Stimulated activated CD8-positive, alpha-beta memory T cell treated with anti-CD3 and anti-CD28 coated beads, Interleukin-7, amount 100 ng/mL, for 1 hour (primary cell): ENCODE data around the gene ADAMTSL5.

ENCODE experiments used
- DNase-seq, 2 donors: peaks; one replicate each; pipeline ENCODE4 v3.0.0-alpha.2; 2020; ENCODE audit warnings: low read depth in 2 of 2

The ADAMTSL5 gene

DNA sequence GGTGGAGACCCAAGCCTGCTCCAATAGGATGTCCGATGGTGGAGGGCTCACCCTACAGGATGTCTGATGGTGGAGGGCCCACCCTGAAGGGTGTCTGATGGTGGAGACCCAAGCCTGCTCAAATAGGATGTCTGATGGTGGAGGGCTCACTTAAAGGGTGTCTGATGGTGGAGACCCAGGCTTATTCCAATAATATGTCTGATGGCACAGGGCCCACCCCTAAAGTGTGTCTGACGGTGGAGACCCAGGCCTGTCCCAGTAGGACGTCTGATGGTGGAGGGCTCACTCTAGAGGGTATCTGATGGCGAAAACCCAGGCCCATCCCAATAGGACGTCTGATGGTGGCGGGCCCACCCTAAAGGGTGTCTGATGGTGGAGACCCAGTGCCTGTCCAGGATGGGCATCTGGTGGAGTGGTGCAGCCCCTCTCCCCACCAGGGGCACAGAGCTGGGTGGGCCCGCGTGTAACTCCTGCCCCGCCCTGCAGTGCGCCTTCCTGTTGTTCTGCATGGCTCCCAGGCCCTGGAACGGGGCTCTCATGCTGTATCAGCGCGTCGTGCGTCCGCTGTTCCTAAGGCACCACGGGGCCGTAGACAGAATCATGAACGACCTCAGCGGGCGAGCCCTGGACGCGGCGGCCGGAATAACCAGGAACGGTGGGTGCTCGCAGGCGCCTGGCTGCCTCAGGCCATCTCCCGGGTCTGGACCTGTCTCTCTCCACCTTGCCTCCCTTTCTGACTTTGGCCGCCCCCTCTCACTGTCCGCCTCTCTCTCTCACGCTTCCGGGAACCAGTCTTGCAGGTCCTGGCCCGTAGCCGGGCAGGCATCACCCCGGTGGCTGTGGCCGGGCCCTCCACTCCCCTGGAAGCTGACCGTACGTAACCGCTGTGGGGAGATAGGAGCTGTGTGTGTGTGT is 16.8 kb downstream of the ADAMTSL5 start:
- DNase-seq = no peak

DNA sequence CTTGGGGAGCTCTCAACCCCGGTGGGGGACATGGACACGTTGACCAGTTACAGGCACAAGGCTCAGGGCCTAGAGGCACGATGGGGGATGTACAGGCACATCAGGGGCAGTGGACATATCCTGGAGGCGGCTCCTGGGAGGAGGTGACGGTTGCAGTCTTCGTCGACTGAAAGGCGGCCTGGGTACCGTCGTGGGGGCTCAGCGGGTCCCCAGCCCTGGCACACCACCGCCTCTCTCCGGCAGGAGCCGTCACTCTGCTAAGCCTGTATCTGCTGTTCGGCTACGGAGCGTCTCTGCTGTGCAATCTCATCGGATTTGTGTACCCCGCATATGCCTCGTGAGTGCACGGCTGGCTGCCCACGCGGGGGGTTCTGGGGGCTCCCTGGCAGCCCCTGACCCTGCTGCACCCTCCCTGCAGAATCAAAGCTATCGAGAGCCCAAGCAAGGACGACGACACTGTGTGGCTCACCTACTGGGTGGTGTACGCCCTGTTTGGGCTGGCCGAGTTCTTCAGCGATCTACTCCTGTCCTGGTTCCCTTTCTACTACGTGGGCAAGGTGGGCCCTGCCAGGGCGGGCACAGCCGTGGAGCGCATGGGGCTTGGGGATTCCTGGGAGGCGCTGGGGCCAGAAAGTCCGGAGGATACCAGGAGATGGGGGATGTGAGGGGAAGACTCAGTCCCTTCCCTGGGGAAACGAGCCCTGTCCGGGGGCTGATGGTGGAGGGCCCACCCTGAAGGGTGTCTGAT is 17.6 kb downstream of the ADAMTSL5 start:
- no peak for DNase-seq

DNA sequence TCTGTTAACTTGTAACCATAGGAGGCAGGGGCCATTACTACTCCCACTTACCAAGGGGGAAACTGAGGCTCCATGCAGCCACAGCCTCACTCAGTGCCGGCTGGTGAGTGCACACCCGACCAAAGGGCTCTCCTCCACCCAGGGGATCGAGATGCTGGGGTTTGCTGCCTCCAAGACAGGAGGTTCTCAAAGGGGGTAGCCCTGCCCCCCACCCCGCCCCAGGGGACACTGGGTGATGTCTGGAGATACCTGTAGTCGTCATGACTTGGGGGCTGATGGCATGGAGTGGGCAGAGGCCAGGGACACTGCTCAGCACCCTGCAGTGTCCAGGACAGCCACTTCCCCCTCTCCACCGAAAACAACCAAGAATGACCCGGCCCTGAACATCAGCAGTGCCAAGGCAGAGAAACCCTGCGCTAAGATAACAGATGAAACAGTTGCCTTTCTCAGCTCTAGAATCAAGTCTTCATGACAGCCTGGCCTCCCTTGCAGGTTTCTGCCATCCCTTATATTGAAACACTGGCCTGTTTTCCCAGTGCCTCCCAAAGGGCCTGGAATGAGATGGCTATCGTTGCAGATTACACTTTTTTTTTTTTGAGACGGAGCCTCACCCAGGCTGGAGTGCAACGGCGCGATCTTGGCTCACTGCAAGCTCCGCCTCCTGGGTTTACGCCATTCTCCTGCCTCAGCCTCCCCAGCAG is 18.6 kb downstream of the ADAMTSL5 start:
- DNase-seq = no peak

DNA sequence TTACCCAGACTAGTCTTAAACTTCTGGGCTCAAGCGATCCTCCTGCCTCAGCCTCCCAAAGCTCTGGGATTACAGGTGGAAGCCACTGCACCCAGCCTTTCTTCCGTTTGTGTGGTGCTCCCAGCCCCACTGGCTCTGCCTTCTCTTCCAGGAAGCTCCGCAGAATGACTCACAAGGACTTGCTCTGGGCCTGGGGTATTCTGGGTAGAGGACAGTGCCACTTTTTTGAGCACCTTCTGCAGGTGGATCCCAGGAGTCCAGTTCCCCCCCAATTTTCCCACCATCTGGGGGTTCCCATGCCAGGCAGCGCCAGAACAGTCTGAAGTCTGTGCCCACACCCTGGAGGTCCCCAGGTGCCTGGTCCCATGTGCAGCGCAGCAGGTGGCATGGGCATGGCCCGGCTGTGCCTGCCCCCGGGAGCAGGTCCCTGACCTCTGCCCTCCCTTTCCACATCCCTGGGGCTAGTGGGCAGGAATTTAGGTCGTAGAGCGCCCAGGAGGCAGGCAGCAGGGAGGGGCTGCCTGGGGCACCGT is 20.3 kb downstream of the ADAMTSL5 start:
- no peak for DNase-seq

DNA sequence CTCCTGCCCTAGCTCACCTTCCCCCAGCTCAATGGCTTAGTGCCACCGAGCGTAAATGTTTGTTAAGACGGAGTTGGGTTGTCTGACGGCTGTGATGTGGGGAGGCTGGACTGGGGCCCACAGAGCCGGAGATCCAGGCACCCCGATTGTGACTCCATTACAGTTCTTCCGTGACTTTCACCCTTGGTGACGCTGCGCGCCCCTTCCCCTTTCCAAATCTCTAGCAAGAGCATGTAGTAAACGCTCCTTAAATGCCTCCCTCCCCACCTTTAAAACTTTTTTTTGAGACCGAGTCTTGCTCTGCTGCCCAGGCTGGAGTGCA is 21.0 kb downstream of the ADAMTSL5 start:
- no peak for DNase-seq

DNA sequence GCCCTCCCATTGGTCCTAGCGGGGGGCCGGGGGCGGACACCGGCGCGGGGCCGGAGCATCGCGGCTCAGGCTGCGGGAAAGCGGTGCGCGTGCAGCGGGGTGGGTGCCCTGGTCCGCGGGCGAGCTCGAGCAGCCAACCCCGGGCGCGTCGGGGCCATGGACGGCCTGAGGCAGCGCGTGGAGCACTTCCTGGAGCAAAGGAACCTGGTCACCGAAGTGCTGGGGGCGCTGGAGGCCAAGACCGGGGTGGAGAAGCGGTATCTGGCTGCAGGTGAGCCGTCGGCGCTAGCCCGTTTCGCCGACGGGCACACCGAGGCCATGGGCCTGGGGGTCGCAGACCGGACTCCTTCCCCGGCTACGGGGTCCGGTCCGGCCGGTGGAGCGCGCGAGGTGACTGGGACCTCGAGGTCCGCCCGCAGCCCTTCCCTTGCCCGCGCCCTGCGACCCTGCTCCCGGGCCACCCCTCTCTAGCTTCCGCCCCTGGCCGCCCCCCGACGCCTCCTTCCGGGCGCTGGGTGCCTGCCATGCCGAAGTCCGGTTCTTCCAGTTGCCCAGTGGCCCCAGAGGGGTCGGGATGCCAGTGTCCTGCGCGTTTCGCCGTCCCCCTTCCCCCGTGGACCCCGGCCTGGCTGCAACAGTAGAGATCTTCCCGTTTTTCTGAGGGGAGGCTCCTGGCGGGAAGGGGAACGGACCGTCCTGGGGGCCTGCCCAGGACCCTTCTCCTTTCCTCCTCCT is 21.5 kb downstream of the ADAMTSL5 start, which contains the start of gene REEP6:
Gene REEP6 (plus strand): TSS at position 68 of the 735 bp plus-strand sequence. CDS start 89 bp downstream, at position 157.
- DNase-seq = no peak

DNA sequence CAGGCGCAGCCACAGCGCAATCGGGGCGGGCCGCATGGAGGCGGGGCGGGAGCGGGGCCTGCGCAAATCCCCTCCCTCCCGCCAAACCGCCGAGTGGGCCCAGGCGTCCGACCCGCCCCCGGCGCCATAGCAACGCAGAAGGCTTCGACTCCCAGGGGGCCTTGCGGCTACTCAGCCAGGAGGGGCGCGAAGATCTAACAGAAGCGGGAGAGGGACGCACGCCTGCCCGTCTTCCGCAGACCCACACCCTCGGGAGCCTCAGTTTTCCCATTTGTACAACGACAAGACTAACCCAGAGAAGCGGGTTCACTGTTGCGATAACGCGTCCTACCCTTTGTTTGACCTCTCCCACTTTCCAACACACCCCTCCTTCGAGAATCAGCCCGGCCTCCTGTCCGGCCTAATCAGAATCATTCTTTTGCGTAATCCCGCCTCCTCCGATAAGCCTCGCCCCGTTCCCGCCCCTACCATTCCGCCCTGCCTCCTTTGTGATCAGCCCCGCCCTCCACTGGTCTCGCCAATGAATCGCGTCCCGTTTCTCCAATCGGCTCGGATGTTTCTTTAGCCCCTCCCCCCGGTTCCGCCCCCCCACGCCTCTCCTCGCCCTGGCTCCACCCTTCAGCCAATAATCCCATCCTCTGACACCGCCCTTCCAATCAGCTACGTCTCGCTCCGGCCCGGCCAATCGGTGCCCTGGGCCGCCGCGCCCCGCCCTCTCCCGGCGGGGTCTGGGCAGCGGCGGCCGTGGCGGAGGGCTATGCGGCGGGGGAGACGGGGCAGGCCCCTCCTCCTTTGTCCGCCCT is 22.3 kb downstream of the ADAMTSL5 start, which contains the start of gene PCSK4:
Gene PCSK4 (minus strand): TSS at position 40 of the 803 bp plus-strand sequence. CDS start 4 bp downstream, at position 36.
- peak; percentile 94 to 98 for DNase-seq

DNA sequence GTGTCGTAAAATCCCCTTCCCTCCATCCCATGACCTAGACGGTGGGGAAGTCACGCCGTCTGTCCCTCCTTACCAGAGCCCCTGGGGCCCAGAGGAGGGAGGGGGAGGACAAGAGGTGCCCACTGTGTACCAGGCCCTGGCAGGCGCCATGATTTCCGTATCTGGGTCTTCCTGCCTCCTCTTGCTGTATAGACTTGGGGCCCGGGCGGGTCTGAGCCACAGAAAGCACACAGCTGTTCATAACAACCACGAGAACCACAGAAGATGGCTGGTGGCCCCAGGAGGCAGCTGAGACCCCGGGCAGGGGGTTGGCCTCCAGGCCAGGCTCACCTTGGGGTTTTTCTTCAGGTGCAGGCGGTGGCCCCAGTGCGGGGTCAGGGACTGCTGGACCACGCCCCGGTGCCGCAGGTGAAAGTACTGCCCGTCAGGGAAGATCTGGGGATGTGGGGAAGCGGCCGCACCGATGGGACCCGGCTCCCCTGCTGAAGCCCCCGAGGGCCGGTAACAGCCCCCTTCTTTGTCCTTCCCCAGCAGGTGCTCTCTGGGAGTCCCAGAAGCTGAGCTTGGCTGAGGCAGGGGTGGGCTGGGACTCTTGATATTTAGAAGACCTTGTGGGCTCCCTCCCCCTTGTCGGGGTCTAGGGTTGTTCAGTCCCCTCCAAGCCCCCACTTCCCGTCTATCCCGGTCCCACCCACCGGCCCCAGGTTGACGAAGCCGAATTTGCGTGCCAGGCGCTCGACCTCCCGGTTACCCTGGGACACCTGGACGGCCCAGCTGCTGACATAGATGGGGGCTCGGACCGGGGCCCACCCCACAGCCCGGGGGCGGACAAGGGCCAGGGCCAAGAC is 23.1 kb downstream of the ADAMTSL5 start:
- DNase-seq = no peak

DNA sequence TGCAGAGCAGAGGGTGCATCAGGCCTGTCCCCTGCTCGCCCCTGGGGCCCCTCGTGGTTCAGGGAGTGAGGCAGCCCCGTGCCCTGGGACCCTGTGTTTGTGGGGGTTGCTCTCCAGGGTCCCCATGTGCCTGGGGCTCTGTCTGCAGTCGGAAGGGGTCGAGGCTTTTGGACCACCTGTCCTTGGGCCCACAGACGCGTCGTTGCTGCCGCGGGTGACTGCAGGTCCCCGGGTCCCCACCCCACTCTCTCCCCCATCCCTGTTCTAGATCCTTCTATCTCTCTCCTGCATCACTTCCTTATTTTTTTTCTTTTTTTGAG is 24.6 kb downstream of the ADAMTSL5 start:
- no peak for DNase-seq

DNA sequence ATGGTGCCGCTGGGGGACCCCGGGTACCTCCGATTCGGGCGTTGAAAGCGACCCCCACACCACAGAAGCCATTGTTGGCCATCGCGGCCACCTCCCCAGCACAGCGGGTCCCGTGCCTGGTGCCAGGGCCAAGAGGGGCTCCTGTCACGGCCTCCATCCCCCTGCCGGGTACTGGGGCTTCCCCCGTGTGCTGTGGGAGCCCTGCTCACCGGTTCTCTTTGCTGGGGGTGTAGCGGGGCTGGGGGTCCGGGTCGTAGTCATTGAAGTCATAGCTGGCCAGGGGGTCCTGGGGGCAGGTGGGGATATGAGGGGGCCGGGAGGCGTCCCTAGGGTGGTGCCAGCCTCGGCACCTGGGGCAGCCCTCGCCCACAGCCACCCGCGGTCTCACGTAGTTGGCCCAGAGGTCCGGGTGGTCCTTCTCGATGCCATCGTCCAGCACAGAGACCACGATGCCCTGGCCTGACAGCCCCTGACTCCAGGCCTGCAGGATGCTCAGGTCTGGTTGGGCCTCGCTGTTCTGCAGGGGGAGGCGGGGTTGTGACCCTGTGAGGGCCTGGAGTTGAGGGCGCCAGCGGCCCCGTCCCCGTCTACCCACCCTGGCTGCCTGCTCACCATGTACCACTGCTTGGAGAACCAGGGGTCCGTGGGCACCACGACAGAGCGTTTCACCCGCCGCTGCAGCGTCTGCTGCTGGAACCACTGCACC is 25.1 kb downstream of the ADAMTSL5 start:
- DNase-seq = no peak

DNA sequence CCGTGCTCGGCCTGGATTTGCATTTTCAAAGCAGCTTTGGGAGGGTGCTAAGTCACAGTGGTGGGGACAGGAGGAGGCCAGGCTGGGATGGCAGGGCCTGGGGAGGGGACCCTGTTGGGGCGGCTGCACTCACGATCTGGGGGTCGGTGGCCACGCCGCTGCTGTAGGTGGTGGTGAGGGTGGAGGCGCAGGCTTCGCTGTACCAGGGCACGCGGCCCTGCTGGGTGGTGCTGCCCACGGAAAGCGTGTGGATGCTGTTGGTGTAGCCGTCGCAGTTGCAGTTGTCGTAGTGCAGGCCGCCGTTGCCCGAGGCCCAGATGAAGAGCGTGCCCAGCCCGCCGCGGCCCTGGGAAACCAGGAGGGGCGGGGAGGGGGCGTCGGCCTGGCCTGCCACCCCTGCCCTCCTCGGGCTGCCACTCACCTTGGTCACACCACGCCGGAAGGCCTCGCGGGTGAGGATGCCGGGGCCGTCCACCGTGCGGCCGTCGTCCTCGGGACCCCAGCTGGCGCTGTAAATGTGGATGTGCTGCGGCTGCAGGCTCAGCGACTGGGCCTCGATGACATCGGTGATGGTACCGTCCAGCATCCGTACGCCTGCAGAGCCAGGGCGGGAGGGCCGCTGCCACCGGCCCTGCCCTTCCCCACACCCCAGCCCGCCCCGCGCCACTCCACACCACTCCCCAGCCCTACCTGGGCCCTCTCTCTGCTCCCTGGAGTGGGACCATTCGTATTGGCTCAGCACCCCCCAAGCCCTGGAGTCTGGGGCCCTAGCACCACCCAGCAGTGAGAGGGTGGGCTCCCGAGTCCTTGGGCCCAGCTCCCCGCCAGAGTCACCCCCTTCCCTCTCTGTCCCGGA is 25.9 kb downstream of the ADAMTSL5 start:
- no peak for DNase-seq

DNA sequence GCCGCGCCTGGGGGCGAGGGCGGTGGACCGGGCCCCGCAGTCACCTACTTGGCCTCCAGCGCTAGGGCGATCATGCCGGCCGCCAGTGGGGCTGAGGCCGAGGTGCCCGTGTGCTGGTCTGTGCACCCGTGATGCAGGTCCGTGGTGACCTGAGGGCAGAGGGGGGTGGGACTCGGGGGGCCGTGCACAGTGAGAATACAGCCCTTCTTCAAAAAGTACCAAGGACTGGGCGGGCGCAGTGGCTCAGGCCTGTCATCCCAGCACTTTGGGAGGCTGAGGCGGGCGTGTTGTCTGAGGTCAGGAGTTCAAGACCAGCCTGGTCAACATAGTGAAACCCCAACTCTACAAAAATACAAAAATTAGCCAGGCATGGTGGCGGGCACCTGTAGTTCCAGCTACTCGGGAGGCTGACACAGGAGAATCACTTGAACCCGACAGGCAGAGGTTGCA is 28.8 kb downstream of the ADAMTSL5 start:
- no peak for DNase-seq

DNA sequence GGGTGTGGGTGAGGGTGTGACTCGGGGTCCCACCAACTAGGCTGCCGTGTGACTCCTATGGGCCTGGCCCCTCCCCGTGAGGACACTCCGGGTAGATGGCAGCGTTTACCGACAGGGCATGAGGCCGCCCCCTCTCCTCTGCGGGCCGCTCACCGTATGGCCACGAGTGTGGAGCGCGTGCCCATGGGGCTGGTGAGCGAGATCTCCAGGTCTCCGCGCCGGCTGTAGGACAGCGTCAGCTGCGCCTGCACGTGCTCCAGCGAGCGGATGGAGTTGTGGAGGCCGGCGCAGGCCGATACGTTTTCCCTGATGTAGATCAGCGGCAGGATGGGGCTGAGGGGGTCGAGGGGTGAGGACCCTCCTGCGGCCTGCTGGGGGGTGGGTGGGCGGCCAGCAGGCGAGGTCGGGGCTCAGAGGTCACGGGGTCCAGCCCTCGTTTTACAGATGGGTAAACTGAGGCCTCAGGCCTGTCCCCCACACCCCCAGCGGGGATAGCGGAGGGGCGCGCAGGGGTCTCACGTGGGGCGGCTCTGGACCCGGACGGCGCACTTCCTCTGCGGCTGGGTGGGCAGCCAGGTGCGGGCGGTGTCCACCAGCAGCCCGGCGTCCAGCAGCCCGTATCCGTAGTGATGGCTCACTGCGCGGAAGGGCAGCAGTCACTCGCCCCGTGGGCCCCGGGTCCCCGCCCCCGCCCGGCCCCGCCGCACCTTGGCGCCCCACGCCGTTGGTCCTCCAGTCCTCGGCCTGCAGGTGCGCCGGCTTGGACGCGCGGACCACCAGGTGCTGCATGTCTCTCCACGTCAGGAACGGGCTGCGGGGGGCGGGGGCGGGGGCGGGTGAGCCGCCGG is 29.5 kb downstream of the ADAMTSL5 start:
- DNase-seq = no peak

DNA sequence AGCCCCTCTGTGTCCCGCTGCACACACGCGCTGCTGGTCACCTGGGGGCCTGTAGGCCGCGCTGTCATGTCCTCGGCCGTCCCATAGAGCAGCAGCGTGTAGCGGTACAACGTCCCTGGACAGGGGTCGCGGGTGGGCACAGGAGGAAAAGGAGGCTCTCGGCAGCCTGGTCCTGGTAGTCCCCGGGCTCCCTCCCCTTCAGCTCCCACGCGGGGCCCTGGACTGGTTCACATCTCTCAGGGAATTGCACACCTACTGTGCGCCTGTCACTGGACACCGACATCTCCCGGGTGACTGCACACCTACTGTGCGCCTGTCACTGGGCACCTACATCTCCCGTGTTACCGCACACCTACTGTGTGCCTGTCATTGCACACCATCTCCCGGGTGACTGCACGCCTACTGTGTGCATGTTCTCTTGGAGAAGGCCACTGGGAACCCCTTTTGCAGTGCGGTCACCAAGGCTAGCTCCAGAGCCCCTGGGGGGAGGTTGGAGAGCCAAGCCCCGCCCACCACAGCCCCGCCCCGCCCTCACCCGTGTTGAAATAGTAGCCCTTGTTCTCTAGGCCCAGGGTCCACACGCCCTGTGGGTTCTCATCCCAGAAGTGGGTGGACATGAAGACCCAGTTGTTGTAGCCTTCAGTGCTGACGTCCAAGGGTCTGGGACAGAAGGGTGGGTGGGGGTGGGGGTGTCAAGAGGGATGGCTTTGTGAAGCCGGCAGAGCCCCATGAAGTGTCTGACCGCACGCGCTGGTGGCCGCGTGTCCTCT is 30.3 kb downstream of the ADAMTSL5 start:
- no peak for DNase-seq

DNA sequence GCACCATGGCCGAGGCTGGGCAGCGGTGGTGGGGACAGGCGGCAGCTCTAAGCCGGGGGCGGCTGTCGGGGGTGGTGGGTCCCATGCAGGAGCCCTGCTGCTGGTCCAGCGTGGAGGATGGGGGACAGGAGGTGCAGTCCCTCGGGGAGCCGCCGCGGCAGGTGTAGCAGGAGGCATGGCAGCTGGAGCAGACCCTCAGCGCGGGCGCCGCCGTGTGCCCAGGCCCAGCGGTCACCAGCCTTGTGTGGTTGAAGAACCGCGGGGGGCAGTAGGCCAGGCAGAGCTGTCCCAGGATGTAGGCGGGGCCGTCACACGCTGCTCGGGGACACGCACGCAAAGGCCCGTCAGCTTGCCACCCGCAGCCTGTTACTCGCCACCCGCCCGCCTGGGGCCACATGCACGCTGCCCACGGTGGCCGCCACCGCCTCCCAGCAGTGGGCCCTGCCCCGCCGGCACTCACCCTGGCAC is 30.9 kb downstream of the ADAMTSL5 start:
- no peak for DNase-seq

DNA sequence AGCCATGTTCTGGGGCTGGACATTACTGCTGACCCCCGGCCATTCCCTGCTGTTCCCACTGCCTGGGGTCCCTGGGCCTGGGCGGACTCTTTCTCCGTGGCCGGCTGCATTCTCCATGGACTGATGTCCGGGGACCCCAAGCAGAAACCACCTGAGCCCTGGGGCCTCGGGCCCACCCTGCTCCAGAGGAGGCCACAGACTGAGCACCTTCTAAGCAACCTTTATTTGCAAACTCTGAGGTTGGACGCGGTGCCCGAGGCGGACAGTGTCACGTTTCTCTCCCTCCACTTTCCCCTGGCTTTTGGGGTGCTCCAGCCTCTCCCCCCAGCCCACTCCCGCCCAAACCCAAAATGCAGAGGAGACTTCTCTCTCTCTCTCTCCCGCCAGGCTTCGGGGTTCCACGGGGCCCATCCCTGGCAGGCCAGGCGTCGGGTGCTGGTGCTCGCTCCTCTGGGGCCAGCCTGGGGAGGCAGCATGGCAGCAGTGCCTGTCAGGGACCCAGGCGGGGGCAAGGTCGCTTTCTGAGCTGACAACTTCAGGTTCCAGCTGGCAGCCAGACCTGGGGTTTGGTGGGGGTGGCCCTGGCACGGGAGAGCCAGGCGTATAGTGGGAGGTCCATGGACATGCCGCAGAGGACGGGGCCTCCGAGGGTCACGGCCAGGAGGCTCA is 31.5 kb downstream of the ADAMTSL5 start:
- DNase-seq = no peak
